IMR-90 (cell line): Measurements from ENCODE around the gene FAM78B. TPM values are rescaled to one million over a fixed set of nuclear protein-coding genes. Genes with fewer than 3 reads are reported as not detected.

Source experiments
- ATAC-seq: fragments of 200-7000 bp; cut with Tn5 transposase; 2 replicates; pipeline ENCODE4 v1.9.1; 2020; ENCODE audit warnings: low read depth, mild to moderate bottlenecking, moderate library complexity
- BruUV-seq: library from RNA; stranded (reverse); fragments of 400-500 nt; replicated peaks from 2 replicates; lab custom pipeline; 2021; lab: Mats Ljungman, UMichigan
- CTCF ChIA-PET: fragments of 300-600 bp; formaldehyde crosslinking; extraction: SDS; loops from one replicate; lab custom pipeline; 2021; ENCODE audit warnings: antibody characterized with exemption; lab: Yijun Ruan, JAX
- POLR2A ChIA-PET: fragments of 300-600 bp; sonication (Branson Sonifier 250); formaldehyde crosslinking; loops from one replicate; lab custom pipeline; 2022; ENCODE audit warnings: antibody characterized with exemption; ENCODE audit not compliant: unreplicated experiment; lab: Charles Lee
- DNase-seq: peaks from one replicate; pipeline ENCODE4 v3.0.0; 2013
- H2AFZ ChIP-seq: replicated peaks from 2 replicates; pipeline ENCODE3; 2013; ENCODE audit warnings: low read length, mild to moderate bottlenecking; ENCODE audit not compliant: poor library complexity
- H2AK5ac ChIP-seq: 2 replicates; pipeline ENCODE4 v1.6.1; 2013; ENCODE audit warnings: low read depth, low read length, inconsistent platforms
- H2AK9ac ChIP-seq: replicated peaks from 2 replicates; pipeline ENCODE3; 2013; ENCODE audit warnings: mild to moderate bottlenecking, low read depth, low read length, moderate library complexity; ENCODE audit not compliant: poor library complexity
- H2BK120ac ChIP-seq: 2 replicates; pipeline ENCODE4 v1.6.1; 2013; ENCODE audit warnings: low read depth, low read length, inconsistent platforms
- H2BK15ac ChIP-seq: 3 replicates; pipeline ENCODE4 v1.6.1; 2013; ENCODE audit warnings: low read depth, low read length, inconsistent platforms
- H2BK20ac ChIP-seq: 2 replicates; pipeline ENCODE4 v1.6.1; 2013; ENCODE audit warnings: low read depth, mild to moderate bottlenecking, inconsistent platforms, low read length, moderate library complexity
- H2BK5ac ChIP-seq: 2 replicates; pipeline ENCODE4 v1.6.1; 2013; ENCODE audit warnings: mild to moderate bottlenecking, low read depth, low read length, inconsistent platforms; ENCODE audit not compliant: poor library complexity, severe bottlenecking
- H3K14ac ChIP-seq: replicated peaks from 2 replicates; pipeline ENCODE4 v1.6.1; 2013; ENCODE audit warnings: low read depth, low read length, inconsistent platforms
- H3K18ac ChIP-seq: 2 replicates; pipeline ENCODE4 v1.6.1; 2013; ENCODE audit warnings: low read depth, low read length, control low read depth
- H3K23ac ChIP-seq: 2 replicates; pipeline ENCODE4 v1.6.1; 2013; ENCODE audit warnings: low read depth, low read length, inconsistent platforms
- H3K27ac ChIP-seq: 2 replicates; pipeline ENCODE4 v1.5.1; 2013; ENCODE audit warnings: mild to moderate bottlenecking, control low read depth, low read length; ENCODE audit not compliant: insufficient read depth
- H3K27me3 ChIP-seq: 2 replicates; pipeline ENCODE4 v1.6.1; 2013; ENCODE audit warnings: low read length; ENCODE audit not compliant: control insufficient read depth, insufficient read depth
- H3K36me3 ChIP-seq: 2 replicates; pipeline ENCODE4 v1.6.1; 2013; ENCODE audit warnings: low read length, mixed read lengths; ENCODE audit not compliant: control insufficient read depth, insufficient read depth
- H3K4ac ChIP-seq: 2 replicates; pipeline ENCODE4 v1.6.1; 2013; ENCODE audit warnings: low read depth, low read length, inconsistent platforms
- H3K4me1 ChIP-seq: 2 replicates; pipeline ENCODE4 v1.6.1; 2013; ENCODE audit warnings: low read length, mixed read lengths; ENCODE audit not compliant: control insufficient read depth, insufficient read depth
- H3K4me2 ChIP-seq: 2 replicates; pipeline ENCODE4 v1.6.1; 2013; ENCODE audit warnings: low read depth, mild to moderate bottlenecking, control low read depth, low read length, moderate library complexity
- H3K4me3 ChIP-seq: 2 replicates; pipeline ENCODE4 v1.5.1; 2013; ENCODE audit warnings: low read depth, mild to moderate bottlenecking, control low read depth, low read length, moderate library complexity; ENCODE audit not compliant: insufficient read depth
- H3K56ac ChIP-seq: 2 replicates; pipeline ENCODE4 v1.6.1; 2013; ENCODE audit warnings: low read length, inconsistent platforms; ENCODE audit not compliant: insufficient read depth; ENCODE audit errors: extremely low read depth
- H3K79me1 ChIP-seq, 2 experiments: 2 replicates each; pipeline ENCODE4 v1.6.1; 2013; ENCODE audit warnings: low read length in 2 of 2, inconsistent platforms in 1 of 2, low read depth in 1 of 2
- H3K9ac ChIP-seq: 2 replicates; pipeline ENCODE4 v1.6.1; 2013; ENCODE audit warnings: low read depth, low read length, control low read depth
- H3K9me1 ChIP-seq: 2 replicates; pipeline ENCODE4 v1.6.1; 2013; ENCODE audit warnings: low read length, inconsistent platforms; ENCODE audit not compliant: insufficient read depth
- H3K9me3 ChIP-seq: 2 replicates; pipeline ENCODE4 v1.6.1; 2013; ENCODE audit warnings: low read length; ENCODE audit not compliant: control insufficient read depth, insufficient read depth
- H4K20me1 ChIP-seq: 2 replicates; pipeline ENCODE4 v1.6.1; 2013; ENCODE audit warnings: low read length, inconsistent platforms; ENCODE audit not compliant: insufficient read depth
- H4K5ac ChIP-seq: 2 replicates; pipeline ENCODE4 v1.6.1; 2013; ENCODE audit warnings: mild to moderate bottlenecking, low read depth, low read length, control low read depth
- H4K8ac ChIP-seq, 2 experiments: 2 replicates each; pipeline ENCODE4 v1.6.1; 2013; ENCODE audit warnings: low read depth in 2 of 2, low read length in 2 of 2, control low read depth in 1 of 2, inconsistent platforms in 1 of 2
- H4K91ac ChIP-seq: 2 replicates; pipeline ENCODE4 v1.6.1; 2013; ENCODE audit warnings: low read depth, low read length, inconsistent platforms; ENCODE audit not compliant: insufficient read depth
- ELK1 ChIP-seq: fragments of 150-350 bp; IDR thresholded peaks from 2 replicates; pipeline ENCODE4 v1.6.1; 2016; ENCODE audit warnings: low read depth, mild to moderate bottlenecking, low read length, moderate library complexity, borderline replicate concordance
- FOS ChIP-seq: fragments of 150-350 bp; IDR thresholded peaks from 2 replicates; pipeline ENCODE4 v1.6.1; 2016; ENCODE audit warnings: low read depth, low read length
- MAFK ChIP-seq: IDR thresholded peaks from 2 replicates; pipeline ENCODE4 v1.6.1; 2012; ENCODE audit warnings: low read depth, low read length, improper control_type of control experiment
- NFE2L2 ChIP-seq: fragments of 150-350 bp; IDR thresholded peaks from 2 replicates; pipeline ENCODE4 v1.6.1; 2016; ENCODE audit warnings: low read depth, mild to moderate bottlenecking, low read length
- RFX5 ChIP-seq: IDR thresholded peaks from 2 replicates; pipeline ENCODE4 v1.8.0; 2012; ENCODE audit warnings: low read depth, mild to moderate bottlenecking, low read length, moderate library complexity
- WGBS, 2 experiments: methylation state at CpG; one replicate each; pipeline versions ENCODE4 v1.1.5 to v1.1.7; 2013; ENCODE audit warnings: missing lambda C conversion rate in 2 of 2; ENCODE audit not compliant: insufficient read length in 1 of 2; ENCODE audit errors: extremely low coverage in 2 of 2; 5-methylcytosine and 5-hydroxymethylcytosine counted together
- dilution Hi-C: fragments of 300-500 bp; cut with HindIII; formaldehyde crosslinking; loops from one replicate; pipeline ENCODE4 v1.14.3; 2018; ENCODE audit warnings: low sequenced_read_pairs; ENCODE audit not compliant: unreplicated experiment
- in situ Hi-C: fragments of 300-500 bp; cut with MboI; formaldehyde crosslinking; loops from 3 replicates; pipeline ENCODE4 v1.14.3; 2019; ENCODE audit warnings: low sequenced_read_pairs, inconsistent platforms, mixed read lengths
- intact Hi-C: fragments of 100-400 bp; cut with micrococcal nuclease; formaldehyde crosslinking; loops from 2 replicates; pipeline ENCODE4 v1.10.0; 2022
- polyA plus RNA-seq, 3 experiments: library from polyadenylated mRNA; depleted of rRNA; stranded (reverse); fragments of >200 nt; gene quantifications; 2 replicates each; pipeline ENCODE4 v1.2.3, GENCODE V29; 2012; ENCODE audit warnings: low replicate concordance in 1 of 3
- total RNA-seq: library from RNA; depleted of rRNA; stranded (reverse); fragments of >200 nt; gene quantifications from 2 replicates; pipeline ENCODE4 v1.2.3, GENCODE V29; 2012
- TF ChIP-seq, protein P1 (sequence below): fragments of 150-350 bp; IDR thresholded peaks from 2 replicates; pipeline ENCODE4 v1.6.1; 2017; ENCODE audit warnings: mild to moderate bottlenecking, antibody characterized with exemption, low read length, low read depth

The FAM78B gene
- total and polyA plus RNA-seq, 2 of the 4 experiments (the other 2 are of a cell fraction): under 0.01 to 0.12 TPM

- H3K4me3 ChIP-seq: no peak overlapping the region
- no peak overlapping the region for H2BK5ac ChIP-seq
- POLR2A ChIA-PET: no interaction called here
- CTCF ChIA-PET: no interaction called here
- H3K27ac ChIP-seq: no peak overlapping the region
- H4K91ac ChIP-seq: no peak overlapping the region
- WGBS, 2 experiments: 33% methylated on average over 1 of the region's 2 CpGs; no CpG with 5 or more reads in 1 of the 2 experiments
- H3K18ac ChIP-seq: no peak overlapping the region
- H2BK120ac ChIP-seq: no peak overlapping the region
- no peak overlapping the region for H2BK15ac ChIP-seq
- H3K14ac ChIP-seq: no peak overlapping the region
- no peak overlapping the region for H2AFZ ChIP-seq
- no peak overlapping the region for H3K4me2 ChIP-seq
- H2AK9ac ChIP-seq: no peak overlapping the region
- BruUV-seq: no TSS peak
- no peak overlapping the region for H2BK20ac ChIP-seq
- peaks cover 4% of the 10 kb centered on the region for H3K27me3 ChIP-seq
- H4K8ac ChIP-seq: no peak overlapping the region
- DNase-seq (no peak), ATAC-seq (no peak)
- H3K56ac ChIP-seq: no peak overlapping the region
- H3K79me1 ChIP-seq: no peaks in the 10 kb centered on the region
- dilution Hi-C loops: no loop called here
- no peaks in the 10 kb centered on the region for H4K20me1 ChIP-seq
- intact Hi-C loops: no loop called here
- no peak overlapping the region for H3K23ac ChIP-seq
- no peaks in the 10 kb centered on the region for H3K9me1 ChIP-seq
- H3K4ac ChIP-seq: no peak overlapping the region
- H2AK5ac ChIP-seq: no peak overlapping the region
- H3K4me1 ChIP-seq: no peaks in the 10 kb centered on the region
- H4K5ac ChIP-seq: no peak overlapping the region
- TF ChIP-seq MAFK (no peak), NFE2L2 (no peak), RFX5 (no peak), ELK1 (no peak), FOS (no peak)
- TF ChIP-seq, protein P1, sequence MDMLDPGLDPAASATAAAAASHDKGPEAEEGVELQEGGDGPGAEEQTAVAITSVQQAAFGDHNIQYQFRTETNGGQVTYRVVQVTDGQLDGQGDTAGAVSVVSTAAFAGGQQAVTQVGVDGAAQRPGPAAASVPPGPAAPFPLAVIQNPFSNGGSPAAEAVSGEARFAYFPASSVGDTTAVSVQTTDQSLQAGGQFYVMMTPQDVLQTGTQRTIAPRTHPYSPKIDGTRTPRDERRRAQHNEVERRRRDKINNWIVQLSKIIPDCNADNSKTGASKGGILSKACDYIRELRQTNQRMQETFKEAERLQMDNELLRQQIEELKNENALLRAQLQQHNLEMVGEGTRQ: no peak
- in situ Hi-C loops: no loop called here
- H3K9ac ChIP-seq: no peak overlapping the region
- no peaks in the 10 kb centered on the region for H3K36me3 ChIP-seq
- H3K9me3 ChIP-seq: no peaks in the 10 kb centered on the region
These were observed 3.9 kb upstream of the FAM78B start for GRCh38 chr1:166170726-166171125.
